GM13976 (cell line): ENCODE measurements around the gene AAK1.

Experiments used
- DNase-seq: peaks from one replicate; pipeline ENCODE4 v3.0.0; 2012; ENCODE audit warnings: low spot score
- CTCF ChIP-seq: IDR thresholded peaks from 2 replicates; pipeline ENCODE4 v1.5.1; 2012; ENCODE audit warnings: borderline replicate concordance, mild to moderate bottlenecking; ENCODE audit not compliant: insufficient read depth; ENCODE audit errors: extremely low read depth, missing control alignments, control extremely low read depth
- in situ Hi-C: fragments of 300-500 bp; cut with MboI; formaldehyde crosslinking; loops from one replicate; pipeline ENCODE4 v1.12.0; 2022; ENCODE audit warnings: low sequenced_read_pairs, mixed read lengths, inconsistent platforms; ENCODE audit not compliant: unreplicated experiment

The AAK1 gene

GRCh38 chr2:69604026-69604678 is 39.4 kb downstream of the AAK1 start:
- no peak for DNase-seq
- TF ChIP-seq CTCF, result no peak
- in situ Hi-C loops, result no loop called here

GRCh38 chr2:69603146-69603743 is 40.3 kb downstream of the AAK1 start:
- DNase-seq, result no peak
- TF ChIP-seq CTCF, result no peak
- in situ Hi-C loops, result no loop called here

- DNase-seq, result no peak
These were observed 42.3 kb downstream of the AAK1 start for GRCh38 chr2:69601179-69601612.

GRCh38 chr2:69600425-69600824 is 43.1 kb downstream of the AAK1 start:
- no peak for TF ChIP-seq CTCF
- no peak for DNase-seq
- in situ Hi-C loops, result no loop called here

More at GRCh38 chr2:69601179-69601612, 42.3 kb downstream of the AAK1 start:
- no peak for TF ChIP-seq CTCF
- in situ Hi-C loops, result no loop called here

- in situ Hi-C loops, result no loop called here
- no peak for TF ChIP-seq CTCF
- no peak for DNase-seq
These were observed 45.5 kb downstream of the AAK1 start for GRCh38 chr2:69597843-69598610.

- in situ Hi-C loops, result no loop called here
- DNase-seq, result no peak
- TF ChIP-seq CTCF, result no peak
These were observed 46.4 kb downstream of the AAK1 start for GRCh38 chr2:69597105-69597504.
